H1 (cell line): Measurements from ENCODE around the gene CTBP2. TPM values are rescaled to one million over a fixed set of nuclear protein-coding genes. Genes with fewer than 3 reads are reported as not detected.

Experiments used
- CTCF ChIA-PET: fragments of 300-600 bp; sonication (Branson Sonifier 250); formaldehyde crosslinking; loops from one replicate; lab custom pipeline; 2021; ENCODE audit not compliant: partially characterized antibody; lab: Charles Lee
- POLR2A ChIA-PET: fragments of 300-600 bp; sonication (Branson Sonifier 250); formaldehyde crosslinking; loops from one replicate; lab custom pipeline; 2021; ENCODE audit warnings: inconsistent platforms; ENCODE audit not compliant: partially characterized antibody; lab: Charles Lee
- DNase-seq, 2 experiments: peaks; one replicate each; pipeline versions ENCODE4 v3.0.0 to v3.0.0-alpha.2; 2010 to 2022; ENCODE audit warnings: low spot score in 2 of 2, low read depth in 1 of 2, mixed read lengths in 1 of 2
- FAIRE-seq: peaks from 2 replicates; lab custom pipeline; 2011; peaks lifted over from hg19 to GRCh38; lab: Jason Lieb, UNC
- H2AFZ ChIP-seq: 2 replicates; pipeline ENCODE4 v1.8.1; 2012; ENCODE audit warnings: low read length, inconsistent platforms
- H2AK5ac ChIP-seq: 2 replicates; pipeline ENCODE4 v1.6.1; 2013; ENCODE audit warnings: low read depth, low read length
- H2BK120ac ChIP-seq: replicated peaks from 2 replicates; pipeline ENCODE3; 2013; ENCODE audit warnings: low read depth, low read length, inconsistent platforms
- H2BK12ac ChIP-seq: 2 replicates; pipeline ENCODE4 v1.6.1; 2013; ENCODE audit warnings: low read depth, low read length
- H2BK15ac ChIP-seq: 2 replicates; pipeline ENCODE4 v1.6.1; 2013; ENCODE audit warnings: low read length
- H2BK20ac ChIP-seq: 2 replicates; pipeline ENCODE4 v1.6.1; 2013; ENCODE audit warnings: low read length
- H2BK5ac ChIP-seq: 2 replicates; pipeline ENCODE4 v1.6.1; 2013; ENCODE audit warnings: low read depth, low read length
- H3K14ac ChIP-seq: 2 replicates; pipeline ENCODE4 v1.6.1; 2013; ENCODE audit warnings: inconsistent platforms; ENCODE audit not compliant: insufficient read length
- H3K18ac ChIP-seq: 2 replicates; pipeline ENCODE4 v1.6.1; 2013; ENCODE audit warnings: low read length; ENCODE audit errors: extremely low read depth
- H3K23ac ChIP-seq: 2 replicates; pipeline ENCODE4 v1.6.1; 2013; ENCODE audit warnings: inconsistent platforms; ENCODE audit not compliant: insufficient read length
- H3K23me2 ChIP-seq: 2 replicates; pipeline ENCODE4 v1.6.1; 2013; ENCODE audit warnings: low read depth, low read length
- H3K27ac ChIP-seq: 2 replicates; pipeline ENCODE4 v1.6.1; 2011; ENCODE audit warnings: low read depth, low read length, inconsistent platforms
- H3K27me3 ChIP-seq, 4 experiments: replicated peaks in 1 of 4; 1 replicate in 1 of 4; 2 replicates in 3 of 4; pipeline versions ENCODE4 v1.6.1 to v1.8.1; 2011 to 2013; ENCODE audit warnings: low read length in 3 of 4, mild to moderate bottlenecking in 3 of 4, inconsistent platforms in 2 of 4, mixed read lengths in 2 of 4, moderate library complexity in 1 of 4; ENCODE audit not compliant: control insufficient read depth in 3 of 4, insufficient read depth in 3 of 4; ENCODE audit errors: extremely low read depth in 1 of 4
- H3K36me3 ChIP-seq, 4 experiments: 2 replicates each; pipeline versions ENCODE4 v1.6.1 to v1.8.1; 2011 to 2013; ENCODE audit warnings: mild to moderate bottlenecking in 4 of 4, low read length in 3 of 4, moderate library complexity in 2 of 4, control low read depth in 1 of 4, inconsistent platforms in 1 of 4; ENCODE audit not compliant: insufficient read depth in 4 of 4, control insufficient read depth in 2 of 4
- H3K4ac ChIP-seq: replicated peaks from 2 replicates; pipeline ENCODE3; 2013; ENCODE audit warnings: low read length, low read depth, mixed read lengths, inconsistent platforms; ENCODE audit not compliant: insufficient read length
- H3K4me1 ChIP-seq, 4 experiments: replicated peaks in 1 of 4; 1 replicate in 1 of 4; 2 replicates in 3 of 4; pipeline versions ENCODE4 v1.6.1 to v1.8.1; 2011 to 2013; ENCODE audit warnings: low read length in 3 of 4, inconsistent platforms in 2 of 4, mixed read lengths in 1 of 4; ENCODE audit not compliant: insufficient read depth in 4 of 4, control insufficient read depth in 3 of 4
- H3K4me2 ChIP-seq, 2 experiments: 2 replicates each; pipeline versions ENCODE4 v1.6.1 to v1.8.1; 2011 to 2013; ENCODE audit warnings: low read depth in 2 of 2, low read length in 2 of 2, control low read depth in 1 of 2, inconsistent platforms in 1 of 2, mild to moderate bottlenecking in 1 of 2; ENCODE audit not compliant: insufficient read depth in 1 of 2
- H3K4me3 ChIP-seq, 4 experiments: fragments of 200-600, 300-600 bp in 1 of 4; sonication (generic), shearing (Covaris generic), sonication (Bioruptor Twin) in 1 of 4; 2 replicates each; pipeline versions ENCODE4 v1.5.1 to v1.8.1; 2011 to 2016; ENCODE audit warnings: low read length in 4 of 4, low read depth in 3 of 4, control low read depth in 2 of 4, inconsistent platforms in 2 of 4, mild to moderate bottlenecking in 2 of 4, mixed read lengths in 1 of 4, moderate library complexity in 1 of 4; ENCODE audit not compliant: insufficient read depth in 2 of 4; ENCODE audit errors: extremely low read depth in 1 of 4
- H3K56ac ChIP-seq: replicated peaks from 2 replicates; pipeline ENCODE3; 2013; ENCODE audit warnings: low read depth, mild to moderate bottlenecking, mixed read lengths, low read length, inconsistent platforms; ENCODE audit not compliant: insufficient read length
- H3K79me1 ChIP-seq: 2 replicates; pipeline ENCODE4 v1.6.1; 2013; ENCODE audit warnings: low read depth, low read length, control low read depth
- H3K79me2 ChIP-seq, 2 experiments: 2 replicates each; pipeline versions ENCODE4 v1.6.1 to v1.8.1; 2012 to 2013; ENCODE audit warnings: low read length in 2 of 2, mild to moderate bottlenecking in 2 of 2, inconsistent platforms in 1 of 2; ENCODE audit not compliant: insufficient read depth in 2 of 2, control insufficient read depth in 1 of 2
- H3K9ac ChIP-seq, 4 experiments: replicated peaks in 1 of 4; 1 replicate in 1 of 4; 2 replicates in 3 of 4; pipeline versions ENCODE4 v1.6.1 to v1.8.1; 2011 to 2013; ENCODE audit warnings: low read depth in 3 of 4, low read length in 3 of 4, control low read depth in 2 of 4, mild to moderate bottlenecking in 2 of 4, moderate library complexity in 2 of 4, inconsistent platforms in 1 of 4; ENCODE audit errors: extremely low read depth in 1 of 4
- H3K9me3 ChIP-seq, 2 experiments: 2 replicates each; pipeline versions ENCODE4 v1.6.1 to v1.8.1; 2012 to 2013; ENCODE audit warnings: mild to moderate bottlenecking in 2 of 2, moderate library complexity in 2 of 2, control low read depth in 1 of 2, inconsistent platforms in 1 of 2, low read depth in 1 of 2, low read length in 1 of 2, mixed read lengths in 1 of 2; ENCODE audit not compliant: insufficient read depth in 2 of 2
- H4K20me1 ChIP-seq, 2 experiments: replicated peaks in 1 of 2; 2 replicates each; pipeline versions ENCODE3 to v1.8.1; 2011 to 2013; ENCODE audit warnings: inconsistent platforms in 2 of 2, low read length in 2 of 2, mild to moderate bottlenecking in 1 of 2; ENCODE audit not compliant: insufficient read depth in 2 of 2, control insufficient read depth in 1 of 2
- H4K5ac ChIP-seq: 2 replicates; pipeline ENCODE4 v1.6.1; 2013; ENCODE audit warnings: low read length, low read depth, mixed read lengths, inconsistent platforms; ENCODE audit not compliant: insufficient read length
- H4K8ac ChIP-seq: 2 replicates; pipeline ENCODE4 v1.8.0; 2013; ENCODE audit warnings: mild to moderate bottlenecking, moderate library complexity, low read length, inconsistent platforms; ENCODE audit not compliant: insufficient read depth; ENCODE audit errors: extremely low read depth
- H4K91ac ChIP-seq: replicated peaks from 2 replicates; pipeline ENCODE3; 2013; ENCODE audit warnings: low read length, mixed read lengths, inconsistent platforms; ENCODE audit not compliant: insufficient read length
- ATF2 ChIP-seq: IDR thresholded peaks from 2 replicates; pipeline ENCODE4 v1.6.1; 2012; ENCODE audit warnings: low read length, inconsistent platforms
- BACH1 ChIP-seq: IDR thresholded peaks from 2 replicates; pipeline ENCODE4 v1.6.1; 2012; ENCODE audit warnings: low read length, improper control_type of control experiment
- CHD2 ChIP-seq: IDR thresholded peaks from 2 replicates; pipeline ENCODE4 v1.6.1; 2012; ENCODE audit warnings: low read length, improper control_type of control experiment
- FOSL1 ChIP-seq: IDR thresholded peaks from 2 replicates; pipeline ENCODE4 v1.6.1; 2011; ENCODE audit warnings: mild to moderate bottlenecking, low read depth, low read length, moderate library complexity; ENCODE audit not compliant: insufficient read depth
- JUND ChIP-seq: IDR thresholded peaks from 2 replicates; pipeline ENCODE4 v1.6.1; 2011; ENCODE audit warnings: mild to moderate bottlenecking, improper control_type of control experiment, low read length
- KDM1A ChIP-seq: fragments of 200-600, 300-600 bp; sonication (generic); IDR thresholded peaks from 2 replicates; pipeline ENCODE4 v1.7.1; 2016; ENCODE audit warnings: mild to moderate bottlenecking, low read length, borderline replicate concordance
- POU5F1 ChIP-seq: IDR thresholded peaks from 2 replicates; pipeline ENCODE4 v1.6.1; 2011; ENCODE audit warnings: low read depth, mild to moderate bottlenecking, low read length, moderate library complexity
- RAD21 ChIP-seq, 2 experiments: IDR thresholded peaks in 1 of 2; conservative IDR thresholded peaks in 1 of 2; 2 replicates each; pipeline ENCODE4 v1.6.1; 2011; ENCODE audit warnings: low read depth in 2 of 2, low read length in 2 of 2, improper control_type of control experiment in 1 of 2, inconsistent platforms in 1 of 2, mild to moderate bottlenecking in 1 of 2, moderate library complexity in 1 of 2
- SIX5 ChIP-seq: IDR thresholded peaks from 2 replicates; pipeline ENCODE4 v1.6.1; 2011; ENCODE audit warnings: mild to moderate bottlenecking, low read depth, low read length
- TBP ChIP-seq: IDR thresholded peaks from 2 replicates; pipeline ENCODE4 v1.6.1; 2011; ENCODE audit warnings: low read depth, low read length, improper control_type of control experiment
- TEAD4 ChIP-seq: IDR thresholded peaks from 2 replicates; pipeline ENCODE4 v1.6.1; 2012; ENCODE audit warnings: low read depth, low read length, inconsistent platforms, mixed read lengths
- WGBS, 2 experiments: shearing (Covaris generic) in 1 of 2; methylation state at CpG; one replicate each; pipeline versions ENCODE4 v1.1.6 to v1.1.7; 2013 to 2015; ENCODE audit warnings: low lambda C conversion rate in 2 of 2, mixed read lengths in 2 of 2, inconsistent platforms in 1 of 2, low coverage in 1 of 2, missing lambda C conversion rate in 1 of 2; ENCODE audit not compliant: insufficient replicate concordance in 2 of 2, insufficient coverage in 1 of 2, insufficient read length in 1 of 2; ENCODE audit errors: extremely low coverage in 1 of 2, missing lambda C conversion rate in 1 of 2; 5-methylcytosine and 5-hydroxymethylcytosine counted together
- polyA plus RNA-seq, 7 experiments: library from polyadenylated mRNA; depleted of rRNA in 3 of 7; stranded (reverse) in 5 of 7; unstranded in 2 of 7; fragments of >200 nt in 5 of 7; fragments of 200-250 nt in 2 of 7; gene quantifications; 1 replicate in 5 of 7; 2 replicates in 1 of 7; 4 replicates in 1 of 7; pipeline versions ENCODE4 v1.2.1 to v1.2.3, GENCODE V29; 2011 to 2013; ENCODE audit warnings: missing spikeins in 2 of 7, mixed read lengths in 2 of 7
- total RNA-seq: library from RNA; stranded (reverse); fragmentation: NEBNext Ultra II Directional; extraction: Animal tissue kit (Norgen Biotek cat#: 25700); gene quantifications from 2 replicates; pipeline ENCODE4 v1.2.1, GENCODE V29; 2021

Gene CTBP2
- total and polyA plus RNA-seq, 2 of the 8 experiments (the other 6 are each of a cell fraction or from before 2014, with no cell fraction given): 208 to 221 TPM

- Histone ChIP-seq H3K79me1 (peaks cover 39% of the 10 kb centered on the region), H3K36me3 (peaks cover 0 to 52% (median 9%) of the 10 kb centered on the region in 4 experiments; a peak in 5 of 8 replicates), H3K18ac (no peak overlapping the region), H2AK5ac (no peak overlapping the region), H3K4me1 (peaks cover 0 to 10% (median 5%) of the 10 kb centered on the region in 4 experiments; a peak in 4 of 7 replicates), H3K27ac (no peak overlapping the region), H4K8ac (no peak overlapping the region), H4K91ac (no peak overlapping the region), H3K79me2 (peaks cover 17 to 100% of the 10 kb centered on the region in 2 experiments), H3K23me2 (no peaks in the 10 kb centered on the region), H3K27me3 (no peaks in the 10 kb centered on the region), H4K5ac (no peak overlapping the region), H2AFZ (no peak overlapping the region), H2BK120ac (no peak overlapping the region), H3K9ac (no peak overlapping the region), H3K4me2 (no peak overlapping the region; a peak in 1 of 4 replicates), H4K20me1 (peaks cover 58 to 61% of the 10 kb centered on the region in 2 experiments), H2BK15ac (no peak overlapping the region), H3K23ac (no peak overlapping the region), H3K4ac (no peak overlapping the region), H2BK20ac (no peak overlapping the region), H3K14ac (no peak overlapping the region), H3K4me3 (no peak overlapping the region), H2BK12ac (no peak overlapping the region), H3K56ac (no peak overlapping the region), H3K9me3 (no peaks in the 10 kb centered on the region), H2BK5ac (0 out of 2 replicates have a peak overlapping the region, but pooled peaks have one; percentile 44)
- FAIRE-seq: no peak
- CTCF ChIA-PET: interaction anchor here (0.6 to 3.6 kb wide), 9 partner anchors 16 to 119 kb away, joined by 3 to 14 read pairs (median 3); no protein-coding TSS in a partner anchor
- 89% methylated on average over 10 of the region's 11 CpGs; no CpG with 5 or more reads in 1 of the 2 experiments for WGBS, 2 experiments
- DNase-seq: peak in 1 of 2 experiments; percentile 38
- POLR2A ChIA-PET: interaction anchor here (1.5 kb wide), 2 partner anchors 11 to 55 kb away, joined by 3 to 4 read pairs; no protein-coding TSS in a partner anchor
- TF ChIP-seq RAD21 (IDR thresholded peaks at IDR 0.05 in 1 of 2, conservative IDR thresholded peaks at IDR 0.05 in 1 of 2; ENCODE audit: low read depth in 2 of 2, low read length in 2 of 2) (no peak; a peak in 1 of 4 replicates), FOSL1 (no peak), KDM1A (no peak), ATF2 (no peak), TEAD4 (0 out of 2 replicates have a peak, but pooled peaks have one; percentile 7), CHD2 (no peak), SIX5 (no peak), POU5F1 (no peak), BACH1 (no peak), TBP (no peak), JUND (peak; percentile 88)
Measured at GRCh38 chr10:125084191-125084613, 76.2 kb downstream of the CTBP2 start.
